HepG2 (cell line): ENCODE results near the gene LZTR1. TPM values are rescaled to one million over a fixed set of nuclear protein-coding genes. Genes with fewer than 3 reads are reported as not detected.

Experiments used
- BHLHE40 ChIP-seq: IDR thresholded peaks from 2 replicates; pipeline ENCODE4 v1.6.1; 2011; ENCODE audit warnings: low read length, improper control_type of control experiment
- ELF4 ChIP-seq: sonication (generic); formaldehyde crosslinking; IDR thresholded peaks from 2 replicates; pipeline ENCODE4 v1.5.0; 2020; ENCODE audit warnings: missing genetic modification reagents, mild to moderate bottlenecking, moderate library complexity, borderline replicate concordance
- FOXC1 ChIP-seq: sonication (generic); formaldehyde crosslinking; IDR thresholded peaks from 2 replicates; pipeline ENCODE4 v1.8.0; 2022; ENCODE audit warnings: mild to moderate bottlenecking, missing genetic modification reagents, borderline replicate concordance
- GPBP1L1 ChIP-seq: sonication (generic); formaldehyde crosslinking; IDR thresholded peaks from 2 replicates; pipeline ENCODE4 v1.5.0; 2020; ENCODE audit warnings: mild to moderate bottlenecking, missing genetic modification reagents
- HBP1 ChIP-seq: IDR thresholded peaks from 2 replicates; pipeline ENCODE4 v1.6.1; 2016; ENCODE audit warnings: low read depth, control low read depth
- KLF15 ChIP-seq: sonication (generic); formaldehyde crosslinking; IDR thresholded peaks from 2 replicates; pipeline ENCODE4 v1.8.1; 2023; ENCODE audit warnings: borderline replicate concordance, mild to moderate bottlenecking, inconsistent platforms, missing genetic modification reagents, mixed read lengths
- MAFK ChIP-seq, 2 experiments: IDR thresholded peaks in 1 of 2; conservative IDR thresholded peaks in 1 of 2; 2 replicates each; pipeline ENCODE4 v1.6.1; 2011; ENCODE audit warnings: improper control_type of control experiment in 2 of 2, low read length in 2 of 2
- RAD21 ChIP-seq: fragments of 450-650 bp; formaldehyde crosslinking; IDR thresholded peaks from 2 replicates; pipeline ENCODE4 v1.5.0; 2020; ENCODE audit warnings: mild to moderate bottlenecking
- TBX3 ChIP-seq: fragments of 450-650 bp; IDR thresholded peaks from 2 replicates; pipeline ENCODE4 v1.6.1; 2017; ENCODE audit warnings: antibody characterized with exemption, mild to moderate bottlenecking, inconsistent platforms, borderline replicate concordance
- TSC22D2 ChIP-seq: sonication (generic); formaldehyde crosslinking; IDR thresholded peaks from 2 replicates; pipeline ENCODE4 v1.5.1; 2020; ENCODE audit warnings: missing genetic modification reagents, mild to moderate bottlenecking, borderline replicate concordance
- YY1 ChIP-seq: IDR thresholded peaks from 2 replicates; pipeline ENCODE4 v1.6.1; 2011; ENCODE audit warnings: low read length, low read depth, moderate library complexity, mild to moderate bottlenecking; ENCODE audit not compliant: insufficient read depth, insufficient replicate concordance
- ZFP82 ChIP-seq: sonication (generic); formaldehyde crosslinking; IDR thresholded peaks from 2 replicates; pipeline ENCODE4 v1.5.1; 2020; ENCODE audit warnings: mild to moderate bottlenecking, missing genetic modification reagents, borderline replicate concordance
- ZFP91 ChIP-seq: sonication (generic); formaldehyde crosslinking; IDR thresholded peaks from 2 replicates; pipeline ENCODE4 v1.9.0; 2022; ENCODE audit warnings: missing genetic modification reagents, mild to moderate bottlenecking, borderline replicate concordance
- ZNF225 ChIP-seq: sonication (generic); formaldehyde crosslinking; IDR thresholded peaks from 2 replicates; pipeline ENCODE4 v1.4.0; 2020; ENCODE audit warnings: mild to moderate bottlenecking, missing genetic modification reagents
- ZNF790 ChIP-seq: sonication (generic); formaldehyde crosslinking; IDR thresholded peaks from 2 replicates; pipeline ENCODE4 v1.8.0; 2022; ENCODE audit warnings: missing genetic modification reagents, mild to moderate bottlenecking, borderline replicate concordance
- ZNF800 ChIP-seq: sonication (generic); formaldehyde crosslinking; IDR thresholded peaks from 2 replicates; pipeline ENCODE4 v1.4.0; 2020; ENCODE audit warnings: missing genetic modification reagents
- ZNF891 ChIP-seq: sonication (generic); formaldehyde crosslinking; IDR thresholded peaks from 2 replicates; pipeline ENCODE4 v1.5.0; 2020; ENCODE audit warnings: mild to moderate bottlenecking, missing genetic modification reagents
- polyA plus RNA-seq, 8 experiments: library from polyadenylated mRNA; depleted of rRNA in 3 of 8; stranded (reverse) in 7 of 8; unstranded in 1 of 8; fragments of >200 nt; fragmentation: Illumina TruSeq in 4 of 8; extraction: Trizol in 4 of 8; gene quantifications; 2 replicates each; pipeline versions ENCODE4 v1.2.1 to v1.2.3, GENCODE V29; 2011 to 2016; ENCODE audit warnings: low read depth in 4 of 8, missing spikeins in 1 of 8, mixed read lengths in 1 of 8; ENCODE audit not compliant: insufficient read depth in 1 of 8
- total RNA-seq, 5 experiments: library from RNA; depleted of rRNA; stranded (reverse); fragments of >200 nt; fragmentation: Illumina TruSeq; extraction: Trizol; gene quantifications; 2 replicates each; pipeline ENCODE4 v1.2.3, GENCODE V29; 2016; ENCODE audit warnings: low read depth in 1 of 5
- TF ChIP-seq, protein P1 (sequence below): sonication (generic); formaldehyde crosslinking; IDR thresholded peaks from 2 replicates; pipeline ENCODE4 v1.4.0; 2020; ENCODE audit warnings: missing genetic modification reagents

LZTR1 gene
- total and polyA plus RNA-seq, 2 of the 13 experiments (the other 11 are each of a cell fraction or from before 2014, with no cell fraction given), result 21.8 to 22.4 TPM

DNA sequence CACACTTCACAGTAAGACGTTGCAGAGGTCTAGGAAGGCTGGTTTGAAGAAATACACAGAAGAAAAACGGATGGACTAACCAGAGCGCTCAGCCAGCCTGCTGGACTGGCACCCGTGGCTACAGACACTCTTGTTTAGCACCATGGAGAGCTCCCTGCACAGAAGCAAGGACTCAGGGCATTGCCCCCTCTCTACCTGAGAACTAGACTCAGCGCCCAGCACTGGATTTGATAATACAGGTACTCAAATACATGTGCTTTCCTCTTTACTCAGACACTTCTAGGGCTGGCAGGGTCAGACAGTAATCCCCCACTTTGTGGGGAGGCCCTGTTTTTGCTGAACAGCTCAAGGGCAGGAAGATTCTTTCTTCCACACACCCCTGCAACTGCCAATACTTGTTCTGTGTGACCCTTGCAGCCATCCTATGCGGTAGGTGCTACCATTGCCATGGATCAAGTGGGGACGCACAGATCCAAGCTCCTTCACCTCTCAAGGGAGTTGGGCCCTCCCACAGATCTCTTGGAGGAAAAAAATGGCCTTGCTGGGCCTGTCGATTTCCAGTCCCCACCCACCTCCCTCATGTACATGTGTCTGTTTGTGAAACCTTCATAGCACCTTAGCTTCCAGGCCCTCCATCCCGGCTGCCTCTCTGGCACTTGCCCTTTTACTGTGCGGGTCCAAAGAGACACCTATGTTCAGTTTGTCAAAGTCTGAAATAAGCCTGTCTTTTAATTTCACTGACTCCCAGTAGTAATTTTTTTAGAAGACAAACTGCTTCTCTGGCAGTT is 27.7 kb downstream of the LZTR1 start (continued):
- TF ChIP-seq FOXC1 (CRISPR knock-in tag), result peak; percentile 48; the same call in 1 of the 2 replicates
- TF ChIP-seq ZNF225, result no peak; the same call in 1 of the 2 replicates
- TF ChIP-seq ELF4 (CRISPR knock-in tag), result no peak
- peak; percentile 93 for TF ChIP-seq HBP1 (CRISPR knock-in tag)
- no peak for TF ChIP-seq BHLHE40
- peak; percentile 65; the same call in 1 of the 2 replicates for TF ChIP-seq ZNF800 (CRISPR knock-in tag)
- TF ChIP-seq ZNF790, result peak; percentile 67; the same call in 1 of the 2 replicates
- no peak for TF ChIP-seq ZFP91 (CRISPR knock-in tag)
- TF ChIP-seq TBX3, result no peak
- peak; percentile 96 for TF ChIP-seq TSC22D2 (CRISPR knock-in tag)
- no peak for TF ChIP-seq ZFP82 (CRISPR knock-in tag)
- TF ChIP-seq RAD21 (CRISPR knock-in tag), result no peak
- TF ChIP-seq MAFK (conservative IDR thresholded peaks at IDR 0.05 in 1 of 2, IDR thresholded peaks at IDR 0.05 in 1 of 2; ENCODE audit: low read length in 2 of 2), result no peak
- TF ChIP-seq, protein P1, sequence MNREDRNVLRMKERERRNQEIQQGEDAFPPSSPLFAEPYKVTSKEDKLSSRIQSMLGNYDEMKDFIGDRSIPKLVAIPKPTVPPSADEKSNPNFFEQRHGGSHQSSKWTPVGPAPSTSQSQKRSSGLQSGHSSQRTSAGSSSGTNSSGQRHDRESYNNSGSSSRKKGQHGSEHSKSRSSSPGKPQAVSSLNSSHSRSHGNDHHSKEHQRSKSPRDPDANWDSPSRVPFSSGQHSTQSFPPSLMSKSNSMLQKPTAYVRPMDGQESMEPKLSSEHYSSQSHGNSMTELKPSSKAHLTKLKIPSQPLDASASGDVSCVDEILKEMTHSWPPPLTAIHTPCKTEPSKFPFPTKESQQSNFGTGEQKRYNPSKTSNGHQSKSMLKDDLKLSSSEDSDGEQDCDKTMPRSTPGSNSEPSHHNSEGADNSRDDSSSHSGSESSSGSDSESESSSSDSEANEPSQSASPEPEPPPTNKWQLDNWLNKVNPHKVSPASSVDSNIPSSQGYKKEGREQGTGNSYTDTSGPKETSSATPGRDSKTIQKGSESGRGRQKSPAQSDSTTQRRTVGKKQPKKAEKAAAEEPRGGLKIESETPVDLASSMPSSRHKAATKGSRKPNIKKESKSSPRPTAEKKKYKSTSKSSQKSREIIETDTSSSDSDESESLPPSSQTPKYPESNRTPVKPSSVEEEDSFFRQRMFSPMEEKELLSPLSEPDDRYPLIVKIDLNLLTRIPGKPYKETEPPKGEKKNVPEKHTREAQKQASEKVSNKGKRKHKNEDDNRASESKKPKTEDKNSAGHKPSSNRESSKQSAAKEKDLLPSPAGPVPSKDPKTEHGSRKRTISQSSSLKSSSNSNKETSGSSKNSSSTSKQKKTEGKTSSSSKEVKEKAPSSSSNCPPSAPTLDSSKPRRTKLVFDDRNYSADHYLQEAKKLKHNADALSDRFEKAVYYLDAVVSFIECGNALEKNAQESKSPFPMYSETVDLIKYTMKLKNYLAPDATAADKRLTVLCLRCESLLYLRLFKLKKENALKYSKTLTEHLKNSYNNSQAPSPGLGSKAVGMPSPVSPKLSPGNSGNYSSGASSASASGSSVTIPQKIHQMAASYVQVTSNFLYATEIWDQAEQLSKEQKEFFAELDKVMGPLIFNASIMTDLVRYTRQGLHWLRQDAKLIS (CRISPR knock-in tag), result no peak
- no peak for TF ChIP-seq ZNF891
- TF ChIP-seq GPBP1L1 (CRISPR knock-in tag), result no peak
- no peak for TF ChIP-seq KLF15 (CRISPR knock-in tag)
- TF ChIP-seq YY1, result no peak
